Psoas muscle (tissue), 8 donors: ENCODE data around the gene PNMA6E. TPM values are rescaled to one million over a fixed set of nuclear protein-coding genes. Genes with fewer than 3 reads are reported as not detected.

ENCODE experiments used
- ATAC-seq, 4 donors: fragments of 200-7000 bp; cut with Tn5 transposase; one replicate each; pipeline ENCODE4 v1.9.1; 2020; ENCODE audit warnings: moderate library complexity in 3 of 4, mild to moderate bottlenecking in 2 of 4
- DNase-seq, 2 donors: peaks; one replicate each; pipeline ENCODE4 v3.0.0-alpha.2; 2020
- H3K27ac ChIP-seq: fragments of 200-600 bp; one replicate; pipeline ENCODE4 v1.8.0; 2022
- H3K27me3 ChIP-seq, 3 donors: fragments of 200-600 bp in 1 of 3; one replicate each; pipeline versions ENCODE4 v1.6.1 to v1.8.0; 2013 to 2022; ENCODE audit warnings: low read length in 2 of 3, mild to moderate bottlenecking in 2 of 3, moderate library complexity in 1 of 3; ENCODE audit not compliant: insufficient read depth in 3 of 3
- H3K36me3 ChIP-seq, 2 donors: fragments of 200-600 bp in 1 of 2; one replicate each; pipeline versions ENCODE4 v1.6.1 to v1.8.0; 2013 to 2022; ENCODE audit warnings: low read depth in 1 of 2, mild to moderate bottlenecking in 1 of 2, moderate library complexity in 1 of 2; ENCODE audit not compliant: insufficient read depth in 1 of 2
- H3K4me1 ChIP-seq: fragments of 200-600 bp; one replicate; pipeline ENCODE4 v1.8.0; 2022
- H3K4me3 ChIP-seq: fragments of 200-600 bp; one replicate; pipeline ENCODE4 v1.8.0; 2022; ENCODE audit warnings: mild to moderate bottlenecking
- H3K9me3 ChIP-seq: fragments of 200-600 bp; one replicate; pipeline ENCODE4 v1.8.0; 2022
- WGBS, 3 donors: extraction: QIAGEN DNeasy Blood & Tissue Kit; methylation state at CpG; one replicate each; pipeline versions ENCODE4 v1.1.6 to v1.1.7; 2013; 5-methylcytosine and 5-hydroxymethylcytosine counted together
- intact Hi-C, 2 donors: fragments of 100-400 bp; cut with DNase I; formaldehyde crosslinking; loops; one replicate each; pipeline versions ENCODE4 v1.11.0 to v1.14.2; 2022
- polyA plus RNA-seq, 3 donors: library from polyadenylated mRNA; stranded (reverse); fragments of 200-250 nt; gene quantifications; one replicate each; pipeline ENCODE4 v1.2.3, GENCODE V29; 2013
- total RNA-seq, 4 donors: library from RNA; stranded (reverse); fragmentation: NEBNext Ultra II Directional in 2 of 4; extraction: Animal tissue kit (Norgen Biotek cat#: 25700) in 2 of 4; gene quantifications; one replicate each; pipeline versions ENCODE4 v1.2.1 to v1.2.4, GENCODE V29; 2021 to 2023
- TF ChIP-seq, protein P1 (sequence below): fragments of 200-600 bp; IDR thresholded peaks from one replicate; pipeline ENCODE4 v1.8.0; 2022; ENCODE audit warnings: antibody characterized with exemption
- donor health status: healthy with polysubstance abuse.
- donor health status: DM: no; HTN: no; CAD: no; lungs with moderate emphysema.
- donor health status: Bipolar disorder and iron deficiency.
- donor health status: healthy.
- donor health status: DM: yes; HTN: yes; CAD: no.
- donor health status: DM: no; HTN: no; CAD: no.
- donor health status: DM: no; HTN: no; CAD: no.
- donor health status: DM: yes; HTN: yes; CAD: no.

Gene PNMA6E
- total and polyA plus RNA-seq, 7 donors = not detected

- Histone ChIP-seq H3K9me3 (no peaks in the 10 kb centered on the region), H3K27ac (no peak overlapping the region), H3K36me3 (no peaks in the 10 kb centered on the region), H3K27me3 (peaks cover 0 to 2% (median 0%) of the 10 kb centered on the region in 3 donors), H3K4me1 (no peaks in the 10 kb centered on the region), H3K4me3 (no peak overlapping the region)
- WGBS, 3 donors = 90 to 97% (median 92%) methylated on average over 75 to 91 of the region's 91 CpGs
- no peak for DNase-seq
- ATAC-seq = no peak
- intact Hi-C loops = no loop called here
- TF ChIP-seq, protein P1, sequence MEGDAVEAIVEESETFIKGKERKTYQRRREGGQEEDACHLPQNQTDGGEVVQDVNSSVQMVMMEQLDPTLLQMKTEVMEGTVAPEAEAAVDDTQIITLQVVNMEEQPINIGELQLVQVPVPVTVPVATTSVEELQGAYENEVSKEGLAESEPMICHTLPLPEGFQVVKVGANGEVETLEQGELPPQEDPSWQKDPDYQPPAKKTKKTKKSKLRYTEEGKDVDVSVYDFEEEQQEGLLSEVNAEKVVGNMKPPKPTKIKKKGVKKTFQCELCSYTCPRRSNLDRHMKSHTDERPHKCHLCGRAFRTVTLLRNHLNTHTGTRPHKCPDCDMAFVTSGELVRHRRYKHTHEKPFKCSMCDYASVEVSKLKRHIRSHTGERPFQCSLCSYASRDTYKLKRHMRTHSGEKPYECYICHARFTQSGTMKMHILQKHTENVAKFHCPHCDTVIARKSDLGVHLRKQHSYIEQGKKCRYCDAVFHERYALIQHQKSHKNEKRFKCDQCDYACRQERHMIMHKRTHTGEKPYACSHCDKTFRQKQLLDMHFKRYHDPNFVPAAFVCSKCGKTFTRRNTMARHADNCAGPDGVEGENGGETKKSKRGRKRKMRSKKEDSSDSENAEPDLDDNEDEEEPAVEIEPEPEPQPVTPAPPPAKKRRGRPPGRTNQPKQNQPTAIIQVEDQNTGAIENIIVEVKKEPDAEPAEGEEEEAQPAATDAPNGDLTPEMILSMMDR = no peak
These were observed 19.9 kb upstream of the PNMA6E start for GRCh38 chrX:153420851-153421599.

DNA sequence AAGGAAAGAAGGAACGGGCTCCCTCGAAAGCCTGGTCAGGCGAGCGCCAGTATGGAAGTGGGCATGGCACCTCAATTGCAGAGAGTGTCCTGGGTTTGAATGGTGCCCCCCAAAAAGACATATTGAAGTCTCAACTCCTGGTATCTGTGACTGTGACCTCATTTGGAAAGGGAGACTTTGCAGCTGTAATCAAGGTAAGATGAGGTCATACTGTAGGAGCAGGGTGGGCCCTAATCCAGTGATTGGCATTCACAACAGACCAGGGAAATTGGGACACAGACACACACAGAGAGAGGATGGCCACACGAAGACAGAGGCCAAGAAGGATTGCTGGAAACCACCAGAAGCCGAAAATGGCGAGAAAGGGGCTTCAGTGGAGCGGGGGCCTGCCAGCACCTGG is 16.5 kb upstream of the PNMA6E start:
- TF ChIP-seq, protein P1 = no peak
- no peak for DNase-seq
- intact Hi-C loops = no loop called here
- ATAC-seq = no peak
- 85 to 86% (median 85%) methylated on average over 8 of the region's 8 CpGs for WGBS, 3 donors
- Histone ChIP-seq H3K36me3 (no peaks in the 10 kb centered on the region), H3K4me3 (no peak overlapping the region), H3K9me3 (no peaks in the 10 kb centered on the region), H3K27me3 (peaks cover 0 to 12% (median 0%) of the 10 kb centered on the region in 3 donors), H3K4me1 (no peaks in the 10 kb centered on the region), H3K27ac (no peak overlapping the region)

DNA sequence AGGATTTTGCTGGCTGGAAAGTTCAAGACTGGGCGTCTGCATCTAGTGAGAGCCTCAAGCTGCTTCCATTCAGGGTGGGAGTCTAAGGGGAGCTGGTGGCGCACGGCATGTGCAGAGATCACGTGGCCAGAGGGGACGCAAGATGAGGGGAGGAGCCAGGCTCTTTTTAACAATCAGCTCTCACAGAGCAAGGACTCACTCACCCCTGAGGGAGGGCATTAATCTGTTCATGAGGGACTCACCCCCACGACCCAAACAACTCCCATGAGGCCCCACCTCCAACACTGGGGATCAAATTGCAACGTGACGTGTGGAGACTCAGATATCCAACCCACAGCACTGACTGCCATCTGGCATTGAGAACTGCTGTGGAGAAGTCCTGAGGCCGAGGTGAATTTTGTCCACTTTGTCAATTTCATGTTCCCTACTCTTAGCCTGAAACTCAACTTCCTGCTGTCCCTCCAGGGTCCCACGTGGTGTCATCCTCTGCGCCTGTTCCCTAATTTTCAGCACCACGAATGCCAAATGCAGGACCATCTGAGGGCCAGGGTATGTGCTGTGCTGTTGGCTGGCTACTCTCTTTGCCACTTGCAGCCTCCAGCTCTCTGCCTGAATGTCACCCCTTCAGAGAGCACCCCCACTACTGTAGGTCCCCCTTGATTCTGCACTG is 15.8 kb upstream of the PNMA6E start:
- Histone ChIP-seq H3K27ac (no peak overlapping the region), H3K27me3 (peaks cover 0 to 19% (median 4%) of the 10 kb centered on the region in 3 donors), H3K9me3 (no peaks in the 10 kb centered on the region), H3K36me3 (no peaks in the 10 kb centered on the region), H3K4me1 (no peaks in the 10 kb centered on the region), H3K4me3 (no peak overlapping the region)
- 23 to 43% (median 28%) methylated on average over 12 of the region's 12 CpGs for WGBS, 3 donors
- ATAC-seq = peak in 2 of 4 donors; percentile 15 to 31
- intact Hi-C loops = no loop called here
- TF ChIP-seq, protein P1 = no peak
- peak in 1 of 2 donors; percentile 51 for DNase-seq

GRCh38 chrX:153414856-153415510 is 13.8 kb upstream of the PNMA6E start:
- TF ChIP-seq, protein P1 = no peak
- no peak overlapping the region for H3K27ac ChIP-seq
- H3K4me1 ChIP-seq = no peaks in the 10 kb centered on the region
- H3K36me3 ChIP-seq = no peaks in the 10 kb centered on the region
- WGBS, 3 donors = 66 to 69% (median 66%) methylated on average over 9 of the region's 9 CpGs
- DNase-seq (peak in 1 of 2 donors; percentile 51), ATAC-seq (peak in 1 of 4 donors; percentile 50)
- H3K27me3 ChIP-seq = peaks cover 0 to 31% (median 5%) of the 10 kb centered on the region in 3 donors
- H3K4me3 ChIP-seq = no peak overlapping the region
- no peaks in the 10 kb centered on the region for H3K9me3 ChIP-seq
- intact Hi-C loops = no loop called here
